D721Med (cell line): ENCODE results near the gene RAPGEFL1.
A peak's percentile ranks its signal among the peaks of the same experiment; 100 is the strongest.
"Not testable (repeated sequence)": the region's sequence is repeated elsewhere in the genome, so short reads cannot be mapped to it uniquely, and the experiment has no call there.

Experiments
- DNase-seq: peaks from one replicate; pipeline ENCODE4 v3.0.0; 2011; ENCODE audit warnings: low spot score; ENCODE audit not compliant: insufficient read length
- FAIRE-seq: peaks from 2 replicates; lab custom pipeline; 2011; peaks lifted over from hg19 to GRCh38; lab: Jason Lieb, UNC
- TF ChIP-seq, protein P1 (sequence below): IDR thresholded peaks from 2 replicates; pipeline ENCODE4 v1.5.1; 2012; ENCODE audit warnings: mild to moderate bottlenecking, control low read depth; ENCODE audit not compliant: insufficient read depth; ENCODE audit errors: missing control alignments

RAPGEFL1 gene

GRCh38 chr17:40191237-40192208 is 14.3 kb downstream of the RAPGEFL1 start:
- DNase-seq (no peak), FAIRE-seq (no peak)
- TF ChIP-seq, protein P1, sequence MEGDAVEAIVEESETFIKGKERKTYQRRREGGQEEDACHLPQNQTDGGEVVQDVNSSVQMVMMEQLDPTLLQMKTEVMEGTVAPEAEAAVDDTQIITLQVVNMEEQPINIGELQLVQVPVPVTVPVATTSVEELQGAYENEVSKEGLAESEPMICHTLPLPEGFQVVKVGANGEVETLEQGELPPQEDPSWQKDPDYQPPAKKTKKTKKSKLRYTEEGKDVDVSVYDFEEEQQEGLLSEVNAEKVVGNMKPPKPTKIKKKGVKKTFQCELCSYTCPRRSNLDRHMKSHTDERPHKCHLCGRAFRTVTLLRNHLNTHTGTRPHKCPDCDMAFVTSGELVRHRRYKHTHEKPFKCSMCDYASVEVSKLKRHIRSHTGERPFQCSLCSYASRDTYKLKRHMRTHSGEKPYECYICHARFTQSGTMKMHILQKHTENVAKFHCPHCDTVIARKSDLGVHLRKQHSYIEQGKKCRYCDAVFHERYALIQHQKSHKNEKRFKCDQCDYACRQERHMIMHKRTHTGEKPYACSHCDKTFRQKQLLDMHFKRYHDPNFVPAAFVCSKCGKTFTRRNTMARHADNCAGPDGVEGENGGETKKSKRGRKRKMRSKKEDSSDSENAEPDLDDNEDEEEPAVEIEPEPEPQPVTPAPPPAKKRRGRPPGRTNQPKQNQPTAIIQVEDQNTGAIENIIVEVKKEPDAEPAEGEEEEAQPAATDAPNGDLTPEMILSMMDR: peak; percentile 90

DNA sequence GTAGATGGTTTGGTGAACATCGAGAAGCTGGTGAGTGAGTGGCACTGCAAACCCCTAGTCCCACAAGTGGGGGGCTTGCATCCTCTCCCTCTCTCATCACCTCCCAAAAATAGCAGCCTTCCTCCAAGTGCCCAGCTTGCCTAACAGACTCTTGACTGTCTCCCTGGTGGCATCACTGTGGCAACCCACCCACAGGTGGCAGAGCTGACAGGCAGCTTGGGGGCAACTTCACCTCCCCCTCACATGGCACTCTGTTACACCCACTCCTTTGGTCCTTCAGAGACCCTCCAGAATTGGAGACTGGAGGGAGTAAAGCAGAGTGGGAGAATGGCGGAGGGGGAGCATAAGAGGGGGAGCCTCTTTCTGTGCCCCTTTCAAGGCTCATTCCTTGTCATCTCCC is 15.7 kb downstream of the RAPGEFL1 start:
- no peak for FAIRE-seq
- no peak for DNase-seq
- TF ChIP-seq, protein P1: no peak

DNA sequence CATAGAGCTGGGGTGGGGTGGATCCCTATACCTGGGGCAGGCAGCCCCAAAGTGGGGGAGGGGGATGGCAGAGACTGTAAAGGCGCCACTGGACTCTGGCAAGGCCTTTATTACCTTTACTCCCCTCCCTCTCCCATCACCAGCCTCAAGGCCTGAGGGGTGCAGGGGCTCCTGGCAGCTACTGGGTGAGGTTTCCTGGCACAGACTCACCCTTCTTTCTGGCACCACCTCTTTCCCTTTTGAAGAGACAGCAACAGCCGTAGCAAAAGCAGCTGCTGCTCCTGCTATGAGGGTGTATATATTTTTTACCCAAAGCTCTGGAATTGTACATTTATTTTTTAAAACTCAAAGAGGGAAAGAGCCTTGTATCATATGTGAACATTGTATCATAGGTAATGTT is 17.6 kb downstream of the RAPGEFL1 start:
- no peak for FAIRE-seq
- DNase-seq: no peak
- TF ChIP-seq, protein P1: no peak

- no peak for FAIRE-seq
- no peak for DNase-seq
- TF ChIP-seq, protein P1: no peak
Observed at GRCh38 chr17:40197550-40197949, 20.3 kb downstream of the RAPGEFL1 start.

- FAIRE-seq, DNase-seq: not testable (repeated sequence)
Observed at GRCh38 chr17:40197965-40198456, 20.7 kb downstream of the RAPGEFL1 start.

DNA sequence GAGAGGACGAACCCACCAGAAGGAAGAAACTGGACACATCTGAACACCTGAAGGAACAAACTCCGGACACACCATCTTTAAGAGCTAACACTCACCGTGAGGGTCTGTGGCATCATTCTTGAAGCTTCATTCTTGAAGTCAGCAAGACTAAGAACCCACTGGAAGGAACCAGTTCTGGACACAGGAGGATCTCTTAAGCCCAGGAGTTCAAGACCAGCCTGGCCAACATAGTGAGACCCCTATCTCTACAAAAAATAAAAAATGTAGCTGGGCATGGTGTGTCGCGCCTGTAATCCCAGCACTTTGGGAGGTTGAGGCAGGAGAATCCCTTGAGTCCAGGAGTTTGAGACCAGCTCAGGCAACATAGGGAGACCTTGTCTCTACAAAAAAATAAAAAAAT is 21.3 kb downstream of the RAPGEFL1 start:
- FAIRE-seq (no peak), DNase-seq (no peak)
- TF ChIP-seq, protein P1: no peak

DNA sequence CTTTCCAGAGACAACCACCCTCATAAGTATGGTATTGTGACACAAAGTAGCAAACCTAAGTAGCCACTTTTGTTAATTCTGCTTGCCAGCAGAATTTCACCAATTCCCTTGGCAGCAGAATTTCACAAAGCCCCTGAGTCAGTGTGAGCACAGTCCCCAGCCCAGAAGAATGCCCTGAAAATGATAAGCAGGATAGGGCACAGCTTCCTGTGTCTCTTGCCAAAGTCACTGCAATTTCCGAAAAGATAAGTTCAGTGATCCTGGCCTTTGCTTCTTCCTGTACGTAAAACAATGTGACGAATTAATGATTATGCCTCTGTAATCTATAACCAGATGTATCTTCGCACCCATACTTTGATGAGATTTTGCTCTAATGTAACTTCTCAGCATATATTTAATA is 25.9 kb downstream of the RAPGEFL1 start:
- DNase-seq (no peak), FAIRE-seq (no peak)
- TF ChIP-seq, protein P1: no peak

GRCh38 chr17:40206193-40206592 is 28.9 kb downstream of the RAPGEFL1 start:
- FAIRE-seq, DNase-seq: not testable (repeated sequence)
